CD4-positive, CD25-positive, alpha-beta regulatory T cell (primary cell): Measurements from ENCODE around the gene PAGE3. TPM values are rescaled to one million over a fixed set of nuclear protein-coding genes. Genes with fewer than 3 reads are reported as not detected.

Source experiments
- ATAC-seq, 2 donors: fragments of 150-1000 bp; cut with Tn5 transposase; one replicate each; pipeline ENCODE4 v1.10.0; 2021; ENCODE audit warnings: low read depth in 2 of 2, moderate number of reproducible peaks in 2 of 2, moderate library complexity in 1 of 2
- DNase-seq, 3 donors: peaks; one replicate each; pipeline versions ENCODE4 v3.0.0 to v3.0.0-alpha.2; 2012 to 2022; ENCODE audit warnings: mixed read lengths in 1 of 3
- H3K27ac ChIP-seq: one replicate; pipeline ENCODE4 v1.7.0; 2013; ENCODE audit warnings: mild to moderate bottlenecking, low read length; ENCODE audit not compliant: insufficient read depth, poor library complexity, severe bottlenecking
- H3K27me3 ChIP-seq: one replicate; pipeline ENCODE4 v1.7.0; 2013; ENCODE audit warnings: low read length; ENCODE audit not compliant: control insufficient read depth, insufficient read depth
- H3K36me3 ChIP-seq: one replicate; pipeline ENCODE4 v1.7.0; 2013; ENCODE audit warnings: mild to moderate bottlenecking, low read length, moderate library complexity; ENCODE audit not compliant: control insufficient read depth, insufficient read depth
- H3K4me1 ChIP-seq: 2 replicates; pipeline ENCODE4 v1.7.0; 2013; ENCODE audit warnings: mild to moderate bottlenecking, low read length; ENCODE audit not compliant: insufficient read depth, control insufficient read depth, poor library complexity, severe bottlenecking
- H3K4me3 ChIP-seq: one replicate; pipeline ENCODE4 v1.7.0; 2013; ENCODE audit warnings: low read depth, mild to moderate bottlenecking, low read length, moderate library complexity
- H3K9me3 ChIP-seq, 2 experiments: 1 replicate in 1 of 2; 2 replicates in 1 of 2; pipeline ENCODE4 v1.7.0; 2013; ENCODE audit warnings: low read length in 2 of 2, mild to moderate bottlenecking in 1 of 2, moderate library complexity in 1 of 2; ENCODE audit not compliant: control insufficient read depth in 2 of 2
- H3K27ac Mint-ChIP-seq, 3 donors: one replicate each; pipeline ENCODE4 v1.8.0; 2020 to 2022; ENCODE audit warnings: mild to moderate bottlenecking in 3 of 3, mixed read lengths in 3 of 3, moderate library complexity in 2 of 3
- H3K27me3 Mint-ChIP-seq: one replicate; pipeline ENCODE4 v1.8.0; 2022; ENCODE audit warnings: mild to moderate bottlenecking, mixed read lengths
- H3K36me3 Mint-ChIP-seq: one replicate; pipeline ENCODE4 v1.8.0; 2020; ENCODE audit warnings: mixed read lengths
- H3K4me1 Mint-ChIP-seq, 4 donors: one replicate each; pipeline ENCODE4 v1.8.0; 2020 to 2022; ENCODE audit warnings: mixed read lengths in 4 of 4, mild to moderate bottlenecking in 1 of 4
- H3K4me3 Mint-ChIP-seq, 4 donors: one replicate each; pipeline ENCODE4 v1.8.0; 2020 to 2022; ENCODE audit warnings: mild to moderate bottlenecking in 4 of 4, mixed read lengths in 4 of 4, moderate library complexity in 3 of 4
- H3K9me3 Mint-ChIP-seq, 7 donors: one replicate each; pipeline ENCODE4 v1.8.0; 2020 to 2022; ENCODE audit warnings: mixed read lengths in 7 of 7, mild to moderate bottlenecking in 3 of 7, moderate library complexity in 2 of 7
- polyA plus RNA-seq, 4 donors: library from polyadenylated mRNA; unstranded; fragments of 300-500 nt; fragmentation: Illumina TruSeq; gene quantifications; one replicate each; pipeline ENCODE4 v1.2.3, GENCODE V29; 2021
- total RNA-seq: library from RNA; stranded (reverse); gene quantifications from one replicate; pipeline ENCODE4 v1.2.3, GENCODE V29; 2022

The PAGE3 gene
- total and polyA plus RNA-seq, 5 donors from 2014 or later: not detected

- ATAC-seq (no peak), DNase-seq (no peak)
- Mint-ChIP-seq H3K27ac (no peak overlapping the region), H3K36me3 (no peaks in the 10 kb centered on the region), H3K4me3 (no peak overlapping the region), H3K4me1 (peaks cover 0 to 2% (median under 1%) of the 10 kb centered on the region in 4 donors), H3K9me3 (peaks cover 0 to 1% (median 0%) of the 10 kb centered on the region in 7 donors), H3K27me3 (no peaks in the 10 kb centered on the region)
- no peak overlapping the region for H3K4me3 ChIP-seq
- no peaks in the 10 kb centered on the region for H3K36me3 ChIP-seq
- H3K27ac ChIP-seq: no peak overlapping the region
- no peaks in the 10 kb centered on the region for H3K4me1 ChIP-seq
- no peaks in the 10 kb centered on the region for H3K9me3 ChIP-seq
- H3K27me3 ChIP-seq: no peaks in the 10 kb centered on the region
These were observed 51.3 kb downstream of the PAGE3 start for GRCh38 chrX:55213381-55213780.

DNA sequence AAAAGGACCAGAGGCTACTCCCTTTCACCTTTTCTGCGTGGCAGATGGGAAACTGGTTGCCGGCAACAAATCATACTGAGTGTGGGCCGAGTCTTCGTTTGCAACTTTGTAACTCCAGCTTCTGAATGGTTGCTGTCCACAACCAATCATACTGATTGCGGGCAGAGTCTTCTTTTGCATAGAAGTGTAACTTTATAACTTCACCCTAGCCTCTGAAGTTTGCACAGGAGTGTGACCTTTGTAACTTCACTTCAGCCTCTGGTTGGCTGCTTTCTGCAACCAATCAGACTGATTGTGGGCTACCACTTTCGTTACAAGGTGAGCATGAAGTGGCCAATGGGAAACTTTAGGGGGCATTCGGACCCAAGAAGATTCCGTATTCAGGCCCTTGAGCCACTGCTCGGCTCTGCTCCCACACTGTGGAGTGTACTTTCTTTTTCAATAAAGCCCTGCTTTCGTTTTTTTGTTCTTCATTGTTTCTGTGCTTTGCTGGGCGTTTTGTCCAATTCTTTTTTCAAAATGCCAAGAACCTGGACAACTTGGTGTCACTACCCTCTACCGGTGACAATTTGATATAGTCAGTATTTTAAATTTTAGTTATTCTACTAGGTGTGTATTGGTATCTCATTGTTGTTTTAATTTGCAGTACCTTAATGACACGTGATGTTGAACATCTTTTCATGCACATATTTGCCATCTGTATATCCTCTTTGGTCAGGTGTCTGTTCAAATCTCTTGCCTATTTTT is 53.6 kb downstream of the PAGE3 start:
- DNase-seq (no peak), ATAC-seq (no peak)
- H3K9me3 Mint-ChIP-seq: peaks cover 0 to 1% (median 0%) of the 10 kb centered on the region in 7 donors
- H3K36me3 ChIP-seq: no peaks in the 10 kb centered on the region
- no peaks in the 10 kb centered on the region for H3K36me3 Mint-ChIP-seq
- H3K4me1 Mint-ChIP-seq: peaks cover 0 to 2% (median under 1%) of the 10 kb centered on the region in 4 donors
- H3K9me3 ChIP-seq: no peaks in the 10 kb centered on the region
- no peak overlapping the region for H3K27ac Mint-ChIP-seq
- H3K27me3 ChIP-seq: no peaks in the 10 kb centered on the region
- no peak overlapping the region for H3K4me3 Mint-ChIP-seq
- no peaks in the 10 kb centered on the region for H3K4me1 ChIP-seq
- no peak overlapping the region for H3K4me3 ChIP-seq
- no peaks in the 10 kb centered on the region for H3K27me3 Mint-ChIP-seq
- H3K27ac ChIP-seq: no peak overlapping the region

Other genes starting within 250 kb of the PAGE3 start
- not detected for gene ALAS2, start 233.9 kb downstream of the PAGE3 start, total RNA-seq
- not detected for gene ALAS2, start 233.9 kb downstream of the PAGE3 start, polyA plus RNA-seq
- gene PAGE2B, start 189.9 kb downstream of the PAGE3 start, total RNA-seq: not detected
- gene PAGE2B, start 189.9 kb downstream of the PAGE3 start, polyA plus RNA-seq: not detected
- gene PAGE2, start 175.9 kb downstream of the PAGE3 start, total RNA-seq: not detected
- gene PAGE2, start 175.9 kb downstream of the PAGE3 start, polyA plus RNA-seq: not detected
- not detected for gene PAGE5, start 44.6 kb downstream of the PAGE3 start, total RNA-seq
- gene PAGE5, start 44.6 kb downstream of the PAGE3 start, polyA plus RNA-seq: 1 to 10 TPM in 2 of 4 donors, under 1 TPM in 1, not detected in 1; 0.66 to 3.3 (median 2.6) TPM
- gene MAGEH1, start 187.2 kb upstream of the PAGE3 start, total RNA-seq: 26.6 TPM
- gene MAGEH1, start 187.2 kb upstream of the PAGE3 start, polyA plus RNA-seq: 10 to 100 TPM; 78.3 to 86.6 (median 85.8) TPM
- 2.0 TPM for gene USP51, start 224.9 kb upstream of the PAGE3 start, total RNA-seq
- gene USP51, start 224.9 kb upstream of the PAGE3 start, polyA plus RNA-seq: under 1 TPM; 0.15 to 0.42 (median 0.35) TPM